GM23338 (cell line): Measurements from ENCODE around the gene F8A2. TPM values are rescaled to one million over a fixed set of nuclear protein-coding genes. Genes with fewer than 3 reads are reported as not detected.
"Not testable (repeated sequence)": the region's sequence is repeated elsewhere in the genome, so short reads cannot be mapped to it uniquely, and the experiment has no call there.

Source experiments
- ATAC-seq: fragments of 200-7000 bp; cut with Tn5 transposase; 3 replicates; pipeline ENCODE4 v1.9.1; 2020
- DNase-seq: peaks from one replicate; pipeline ENCODE4 v3.0.0-alpha.2; 2015; ENCODE audit warnings: low spot score
- H2AFZ ChIP-seq: fragments of 200-600 bp; sonication (generic); 2 replicates; pipeline ENCODE4 v1.8.0; 2016; ENCODE audit warnings: antibody characterized with exemption, mild to moderate bottlenecking, moderate library complexity
- H3F3A ChIP-seq: fragments of 200-600 bp; sonication (generic); replicated peaks from 2 replicates; pipeline ENCODE4 v1.8.0; 2017; ENCODE audit warnings: antibody characterized with exemption, mixed run types, low read depth
- H3K27ac ChIP-seq: fragments of 200-600 bp; sonication (generic); 2 replicates; pipeline ENCODE4 v1.6.1; 2016; ENCODE audit warnings: low read depth
- H3K27me3 ChIP-seq: fragments of 200-600 bp; sonication (generic); 2 replicates; pipeline ENCODE4 v1.8.0; 2016; ENCODE audit warnings: mild to moderate bottlenecking, mixed run types, moderate library complexity; ENCODE audit not compliant: insufficient read depth
- H3K36me3 ChIP-seq: fragments of 200-600 bp; sonication (generic); 2 replicates; pipeline ENCODE4 v1.8.0; 2016; ENCODE audit warnings: mild to moderate bottlenecking; ENCODE audit not compliant: insufficient read depth
- H3K4me1 ChIP-seq: fragments of 200-600 bp; sonication (generic); 2 replicates; pipeline ENCODE4 v1.8.0; 2016; ENCODE audit warnings: mild to moderate bottlenecking, moderate library complexity; ENCODE audit not compliant: insufficient read depth
- H3K4me2 ChIP-seq: fragments of 200-600 bp; sonication (generic); 2 replicates; pipeline ENCODE4 v1.7.1; 2017; ENCODE audit warnings: mixed run types
- H3K4me3 ChIP-seq: fragments of 200-600 bp; sonication (generic); 2 replicates; pipeline ENCODE4 v1.6.1; 2016; ENCODE audit warnings: mixed run types
- H3K79me2 ChIP-seq: fragments of 200-600 bp; sonication (generic); replicated peaks from 2 replicates; pipeline ENCODE4 v1.8.0; 2017; ENCODE audit warnings: mild to moderate bottlenecking; ENCODE audit not compliant: insufficient read depth
- H3K9me2 ChIP-seq: fragments of 200-600 bp; sonication (generic); 2 replicates; pipeline ENCODE4 v1.8.0; 2017; ENCODE audit not compliant: insufficient read depth
- H4K20me1 ChIP-seq: fragments of 200-600 bp; sonication (generic); replicated peaks from 2 replicates; pipeline ENCODE4 v1.8.0; 2017; ENCODE audit warnings: mild to moderate bottlenecking; ENCODE audit not compliant: insufficient read depth
- H3K27ac Mint-ChIP-seq: 2 replicates; pipeline ENCODE4 v1.8.0; 2020; ENCODE audit warnings: inconsistent platforms, mild to moderate bottlenecking, moderate library complexity, mixed read lengths
- H3K27me3 Mint-ChIP-seq: 3 replicates; pipeline ENCODE4 v1.8.0; 2022; ENCODE audit warnings: low read depth, mild to moderate bottlenecking, moderate library complexity, mixed read lengths, inconsistent platforms; ENCODE audit not compliant: insufficient read depth, poor library complexity
- H3K36me3 Mint-ChIP-seq: 3 replicates; pipeline ENCODE4 v1.8.0; 2021; ENCODE audit warnings: low read depth, mild to moderate bottlenecking, inconsistent platforms, moderate library complexity, mixed read lengths
- H3K4me1 Mint-ChIP-seq: 3 replicates; pipeline ENCODE4 v1.8.0; 2020; ENCODE audit warnings: mild to moderate bottlenecking, inconsistent platforms, mixed read lengths
- H3K4me3 Mint-ChIP-seq: 3 replicates; pipeline ENCODE4 v1.8.0; 2021; ENCODE audit warnings: moderate library complexity, mild to moderate bottlenecking, inconsistent platforms, mixed read lengths
- H3K9me3 Mint-ChIP-seq: 3 replicates; pipeline ENCODE4 v1.8.0; 2020; ENCODE audit warnings: moderate library complexity, mild to moderate bottlenecking, inconsistent platforms, mixed read lengths
- JUNB ChIP-seq: IDR thresholded peaks from one replicate; pipeline ENCODE4 v1.6.1; 2016; ENCODE audit warnings: antibody characterized with exemption; ENCODE audit not compliant: unreplicated experiment
- polyA plus RNA-seq: library from polyadenylated mRNA; unstranded; fragments of >200 nt; fragmentation: Nextera tagmentation; extraction: Ambion mirVana; gene quantifications from 2 replicates; pipeline ENCODE4 v1.2.1, GENCODE V29; 2016
- total RNA-seq: library from RNA; depleted of rRNA; stranded (reverse); fragments of >200 nt; shearing (Covaris generic); gene quantifications from 2 replicates; pipeline ENCODE4 v1.2.3, GENCODE V29; 2014
- TF ChIP-seq, protein P1 (sequence below): fragments of 250-450 bp; sonication (Bioruptor Pico); IDR thresholded peaks from 2 replicates; pipeline ENCODE4 v1.5.0; 2020; ENCODE audit warnings: mild to moderate bottlenecking, moderate library complexity

F8A2 gene
- total and polyA plus RNA-seq, 2 experiments from 2014 or later = not detected

GRCh38 chrX:155334486-155335336, 47.2 kb upstream of the F8A2 start, which contains the start of gene CLIC2 (continued):
- TF ChIP-seq, protein P1, sequence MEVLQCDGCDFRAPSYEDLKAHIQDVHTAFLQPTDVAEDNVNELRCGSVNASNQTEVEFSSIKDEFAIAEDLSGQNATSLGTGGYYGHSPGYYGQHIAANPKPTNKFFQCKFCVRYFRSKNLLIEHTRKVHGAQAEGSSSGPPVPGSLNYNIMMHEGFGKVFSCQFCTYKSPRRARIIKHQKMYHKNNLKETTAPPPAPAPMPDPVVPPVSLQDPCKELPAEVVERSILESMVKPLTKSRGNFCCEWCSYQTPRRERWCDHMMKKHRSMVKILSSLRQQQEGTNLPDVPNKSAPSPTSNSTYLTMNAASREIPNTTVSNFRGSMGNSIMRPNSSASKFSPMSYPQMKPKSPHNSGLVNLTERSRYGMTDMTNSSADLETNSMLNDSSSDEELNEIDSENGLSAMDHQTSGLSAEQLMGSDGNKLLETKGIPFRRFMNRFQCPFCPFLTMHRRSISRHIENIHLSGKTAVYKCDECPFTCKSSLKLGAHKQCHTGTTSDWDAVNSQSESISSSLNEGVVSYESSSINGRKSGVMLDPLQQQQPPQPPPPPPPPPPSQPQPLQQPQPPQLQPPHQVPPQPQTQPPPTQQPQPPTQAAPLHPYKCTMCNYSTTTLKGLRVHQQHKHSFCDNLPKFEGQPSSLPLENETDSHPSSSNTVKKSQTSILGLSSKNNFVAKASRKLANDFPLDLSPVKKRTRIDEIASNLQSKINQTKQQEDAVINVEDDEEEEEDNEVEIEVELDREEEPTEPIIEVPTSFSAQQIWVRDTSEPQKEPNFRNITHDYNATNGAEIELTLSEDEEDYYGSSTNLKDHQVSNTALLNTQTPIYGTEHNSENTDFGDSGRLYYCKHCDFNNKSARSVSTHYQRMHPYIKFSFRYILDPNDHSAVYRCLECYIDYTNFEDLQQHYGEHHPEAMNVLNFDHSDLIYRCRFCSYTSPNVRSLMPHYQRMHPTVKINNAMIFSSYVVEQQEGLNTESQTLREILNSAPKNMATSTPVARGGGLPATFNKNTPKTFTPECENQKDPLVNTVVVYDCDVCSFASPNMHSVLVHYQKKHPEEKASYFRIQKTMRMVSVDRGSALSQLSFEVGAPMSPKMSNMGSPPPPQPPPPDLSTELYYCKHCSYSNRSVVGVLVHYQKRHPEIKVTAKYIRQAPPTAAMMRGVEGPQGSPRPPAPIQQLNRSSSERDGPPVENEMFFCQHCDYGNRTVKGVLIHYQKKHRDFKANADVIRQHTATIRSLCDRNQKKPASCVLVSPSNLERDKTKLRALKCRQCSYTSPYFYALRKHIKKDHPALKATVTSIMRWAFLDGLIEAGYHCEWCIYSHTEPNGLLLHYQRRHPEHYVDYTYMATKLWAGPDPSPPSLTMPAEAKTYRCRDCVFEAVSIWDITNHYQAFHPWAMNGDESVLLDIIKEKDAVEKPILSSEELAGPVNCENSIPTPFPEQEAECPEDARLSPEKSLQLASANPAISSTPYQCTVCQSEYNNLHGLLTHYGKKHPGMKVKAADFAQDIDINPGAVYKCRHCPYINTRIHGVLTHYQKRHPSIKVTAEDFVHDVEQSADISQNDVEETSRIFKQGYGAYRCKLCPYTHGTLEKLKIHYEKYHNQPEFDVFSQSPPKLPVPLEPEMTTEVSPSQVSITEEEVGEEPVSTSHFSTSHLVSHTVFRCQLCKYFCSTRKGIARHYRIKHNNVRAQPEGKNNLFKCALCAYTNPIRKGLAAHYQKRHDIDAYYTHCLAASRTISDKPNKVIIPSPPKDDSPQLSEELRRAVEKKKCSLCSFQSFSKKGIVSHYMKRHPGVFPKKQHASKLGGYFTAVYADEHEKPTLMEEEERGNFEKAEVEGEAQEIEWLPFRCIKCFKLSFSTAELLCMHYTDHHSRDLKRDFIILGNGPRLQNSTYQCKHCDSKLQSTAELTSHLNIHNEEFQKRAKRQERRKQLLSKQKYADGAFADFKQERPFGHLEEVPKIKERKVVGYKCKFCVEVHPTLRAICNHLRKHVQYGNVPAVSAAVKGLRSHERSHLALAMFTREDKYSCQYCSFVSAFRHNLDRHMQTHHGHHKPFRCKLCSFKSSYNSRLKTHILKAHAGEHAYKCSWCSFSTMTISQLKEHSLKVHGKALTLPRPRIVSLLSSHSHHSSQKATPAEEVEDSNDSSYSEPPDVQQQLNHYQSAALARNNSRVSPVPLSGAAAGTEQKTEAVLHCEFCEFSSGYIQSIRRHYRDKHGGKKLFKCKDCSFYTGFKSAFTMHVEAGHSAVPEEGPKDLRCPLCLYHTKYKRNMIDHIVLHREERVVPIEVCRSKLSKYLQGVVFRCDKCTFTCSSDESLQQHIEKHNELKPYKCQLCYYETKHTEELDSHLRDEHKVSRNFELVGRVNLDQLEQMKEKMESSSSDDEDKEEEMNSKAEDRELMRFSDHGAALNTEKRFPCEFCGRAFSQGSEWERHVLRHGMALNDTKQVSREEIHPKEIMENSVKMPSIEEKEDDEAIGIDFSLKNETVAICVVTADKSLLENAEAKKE (CRISPR knock-in tag) = no peak
- TF ChIP-seq JUNB = no peak

GRCh38 chrX:155335337-155335712, 46.6 kb upstream of the F8A2 start:
- not testable (repeated sequence) for H3K79me2 ChIP-seq, H3K27ac ChIP-seq, H3K27ac Mint-ChIP-seq, H3K36me3 ChIP-seq, H3K27me3 ChIP-seq, H3K4me1 ChIP-seq, H3K27me3 Mint-ChIP-seq, DNase-seq, H3K4me3 ChIP-seq, H3F3A ChIP-seq, H3K9me2 ChIP-seq, H3K36me3 Mint-ChIP-seq, H3K4me1 Mint-ChIP-seq, H4K20me1 ChIP-seq, ATAC-seq, H2AFZ ChIP-seq, H3K9me3 Mint-ChIP-seq, H3K4me2 ChIP-seq, H3K4me3 Mint-ChIP-seq

DNA sequence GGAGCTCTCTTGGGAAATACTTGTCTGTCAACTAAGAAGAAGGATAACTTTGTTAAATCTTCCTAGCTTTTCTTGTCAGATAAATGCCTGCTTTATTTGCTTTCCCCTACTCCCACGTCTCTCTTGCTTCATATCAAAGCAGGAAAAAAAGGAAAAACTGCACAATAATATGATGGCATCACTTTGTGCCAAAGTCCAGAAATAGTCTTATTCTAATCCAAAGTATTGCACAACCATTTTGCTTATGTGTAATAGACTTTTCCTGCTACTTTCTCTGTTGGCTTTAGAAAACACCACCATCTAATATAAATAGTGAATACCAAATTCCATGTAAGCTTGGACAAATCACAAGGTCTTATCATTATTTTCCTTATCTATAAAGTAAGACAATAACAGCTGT, 36.2 kb upstream of the F8A2 start:
- not testable (repeated sequence) for H4K20me1 ChIP-seq, H3K36me3 Mint-ChIP-seq, H2AFZ ChIP-seq, H3K9me2 ChIP-seq, DNase-seq, H3K4me3 Mint-ChIP-seq, H3K27me3 Mint-ChIP-seq, H3K27ac Mint-ChIP-seq, H3K4me1 Mint-ChIP-seq, H3K4me3 ChIP-seq, H3K4me1 ChIP-seq, ATAC-seq, H3K27ac ChIP-seq, H3K9me3 Mint-ChIP-seq, H3K27me3 ChIP-seq, H3F3A ChIP-seq, H3K4me2 ChIP-seq, H3K36me3 ChIP-seq, H3K79me2 ChIP-seq

DNA sequence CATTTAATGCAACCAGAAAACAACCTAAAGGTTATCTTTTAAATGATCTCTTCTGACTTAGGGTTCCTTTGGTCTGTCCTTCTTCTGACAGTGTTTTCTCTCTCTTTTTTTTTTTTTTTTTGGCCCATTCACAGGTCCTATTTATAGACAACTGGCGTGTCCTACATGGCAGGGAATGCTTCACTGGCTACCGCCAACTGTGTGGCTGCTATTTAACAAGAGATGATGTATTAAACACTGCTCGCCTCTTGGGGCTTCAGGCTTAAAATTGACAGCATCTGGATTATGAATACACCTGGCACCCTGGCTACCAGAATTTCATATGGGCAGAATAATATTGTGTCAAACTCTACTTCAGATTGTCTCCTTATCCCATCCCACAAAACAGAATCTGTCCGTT, 32.4 kb upstream of the F8A2 start:
- not testable (repeated sequence) for H3K4me3 Mint-ChIP-seq, H4K20me1 ChIP-seq, H3K9me3 Mint-ChIP-seq, H3K4me2 ChIP-seq, ATAC-seq, H3K36me3 ChIP-seq, H3K27ac ChIP-seq, H3F3A ChIP-seq, H3K27me3 ChIP-seq, H3K4me3 ChIP-seq, H3K4me1 Mint-ChIP-seq, H3K27ac Mint-ChIP-seq, H3K27me3 Mint-ChIP-seq, H2AFZ ChIP-seq, H3K36me3 Mint-ChIP-seq, H3K9me2 ChIP-seq, H3K4me1 ChIP-seq, DNase-seq, H3K79me2 ChIP-seq

DNA sequence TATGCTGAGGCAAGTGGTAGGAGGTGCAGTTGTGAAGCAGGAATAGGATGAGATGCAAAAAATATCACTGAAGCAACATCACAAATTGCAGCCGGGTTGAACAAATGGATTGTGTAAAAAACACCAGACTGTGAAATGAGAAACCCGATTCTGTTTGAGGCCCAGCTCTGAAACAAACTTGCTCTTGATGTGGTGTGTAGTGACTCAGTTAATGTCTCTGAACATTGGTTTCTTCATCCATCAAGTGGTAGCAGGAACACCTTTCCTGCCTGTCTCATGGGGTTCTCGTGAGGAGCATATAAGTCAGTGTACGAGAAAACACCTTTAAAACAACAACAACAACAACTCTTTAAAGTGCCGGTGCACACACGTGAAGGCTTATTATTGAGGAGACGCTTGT, 18.2 kb upstream of the F8A2 start:
- H3K4me2 ChIP-seq, H3K36me3 Mint-ChIP-seq, H3K79me2 ChIP-seq, H3K4me3 Mint-ChIP-seq, H3K9me3 Mint-ChIP-seq, ATAC-seq, H3K4me3 ChIP-seq, H4K20me1 ChIP-seq, H3F3A ChIP-seq, H3K27ac ChIP-seq, H3K4me1 ChIP-seq, H2AFZ ChIP-seq, H3K36me3 ChIP-seq, H3K27me3 ChIP-seq, H3K9me2 ChIP-seq, H3K4me1 Mint-ChIP-seq, H3K27ac Mint-ChIP-seq, H3K27me3 Mint-ChIP-seq, DNase-seq: not testable (repeated sequence)
